HL-60 (cell line): ENCODE data around the gene ADCY3.

Experiments
- DNase-seq, 2 experiments: peaks; one replicate each; pipeline ENCODE4 v3.0.0-alpha.2; 2010 to 2020; ENCODE audit warnings: low read depth in 1 of 2, low spot score in 1 of 2
- H3K27ac ChIP-seq: fragments of 250-450 bp; sonication (Bioruptor Pico); replicated peaks from 2 replicates; pipeline ENCODE4 v1.5.1; 2020; ENCODE audit warnings: mild to moderate bottlenecking, moderate library complexity
- H3K27me3 ChIP-seq: fragments of 250-450 bp; sonication (Bioruptor Pico); 2 replicates; pipeline ENCODE4 v1.5.1; 2021; ENCODE audit warnings: mild to moderate bottlenecking, moderate library complexity; ENCODE audit not compliant: insufficient read depth, poor library complexity, severe bottlenecking
- H3K4me3 ChIP-seq: replicated peaks from 2 replicates; pipeline ENCODE4 v1.5.1; 2011; ENCODE audit warnings: mild to moderate bottlenecking, control low read depth, low read length; ENCODE audit not compliant: insufficient read depth
- CTCF ChIP-seq: IDR thresholded peaks from one replicate; pipeline ENCODE4 v1.5.1; 2011; ENCODE audit warnings: low read length, control low read depth, inconsistent platforms; ENCODE audit not compliant: insufficient read depth
- GABPA ChIP-seq: IDR thresholded peaks from 2 replicates; pipeline ENCODE4 v1.6.1; 2012; ENCODE audit warnings: low read depth
- POLR2AphosphoS5 ChIP-seq: IDR thresholded peaks from 2 replicates; pipeline ENCODE4 v1.6.1; 2012; ENCODE audit warnings: low read depth
- REST ChIP-seq: IDR thresholded peaks from 2 replicates; pipeline ENCODE4 v1.6.1; 2012; ENCODE audit warnings: low read depth; ENCODE audit not compliant: insufficient replicate concordance
- SPI1 ChIP-seq: IDR thresholded peaks from 2 replicates; pipeline ENCODE4 v1.6.1; 2012; ENCODE audit warnings: low read depth, mild to moderate bottlenecking, borderline replicate concordance

The ADCY3 gene

GRCh38 chr2:24910245-24910644 is 9.8 kb downstream of the ADCY3 start:
- TF ChIP-seq CTCF (no peak), POLR2AphosphoS5 (no peak), GABPA (no peak), REST (no peak), SPI1 (no peak)
- H3K27ac ChIP-seq, result no peak overlapping the region
- DNase-seq, result no peak

GRCh38 chr2:24909555-24910177 is 10.4 kb downstream of the ADCY3 start:
- no peak for DNase-seq

More at GRCh38 chr2:24910245-24910644, 9.8 kb downstream of the ADCY3 start:
- Histone ChIP-seq H3K27me3 (no peaks in the 10 kb centered on the region), H3K4me3 (no peak overlapping the region)

More at GRCh38 chr2:24909555-24910177, 10.4 kb downstream of the ADCY3 start:
- no peaks in the 10 kb centered on the region for H3K27me3 ChIP-seq
- no peak overlapping the region for H3K27ac ChIP-seq
- no peak overlapping the region for H3K4me3 ChIP-seq
- TF ChIP-seq SPI1 (no peak), GABPA (no peak), POLR2AphosphoS5 (no peak), CTCF (no peak), REST (no peak)
